ENCODE measurements around the gene PITRM1. TPM values are rescaled to one million over a fixed set of nuclear protein-coding genes. Genes with fewer than 3 reads are reported as not detected.

PITRM1 gene
- polyA plus RNA-seq, 1 donor from 2014 or later, result 62.2 TPM

GRCh38 chr10:3207351-3207750, 34.8 kb upstream of the PITRM1 start:
- Histone ChIP-seq H3K27ac (ENCODE audit: low read length) (no peak overlapping the region), H3K9ac (ENCODE audit: low read length) (no peak overlapping the region), H3K9me3 (ENCODE audit: low read length) (no peaks in the 10 kb centered on the region), H3K4me2 (ENCODE audit: low read length) (no peak overlapping the region), H3K79me2 (replicated peaks; ENCODE audit: insufficient read depth, low read length) (no peaks in the 10 kb centered on the region), H2AFZ (ENCODE audit: low read depth, low read length) (no peak overlapping the region), H3K36me3 (ENCODE audit: insufficient read depth, low read length) (no peaks in the 10 kb centered on the region), H3K27me3 (ENCODE audit: insufficient read depth, low read depth, low read length) (no peaks in the 10 kb centered on the region), H3K9me2 (ENCODE audit: insufficient read depth, low read length) (no peaks in the 10 kb centered on the region), H4K20me1 (ENCODE audit: insufficient read depth) (no peaks in the 10 kb centered on the region), H3F3A (ENCODE audit: insufficient read depth, low read length, poor library complexity, severe bottlenecking) (peaks cover 4% of the 10 kb centered on the region), H3K4me3 (ENCODE audit: low read length) (no peak overlapping the region)
- TF ChIP-seq MXI1 (conservative IDR thresholded peaks at IDR 0.05; ENCODE audit: poor library complexity, severe bottlenecking) (no peak), POLR2AphosphoS5 (IDR thresholded peaks at IDR 0.05) (no peak), EP300 (conservative IDR thresholded peaks at IDR 0.05; ENCODE audit: poor library complexity, severe bottlenecking) (no peak), TAF1 (IDR thresholded peaks at IDR 0.05; ENCODE audit: low read depth) (no peak), CTCF (IDR thresholded peaks at IDR 0.05; ENCODE audit: poor library complexity, severe bottlenecking) (no peak), SMC3 (conservative IDR thresholded peaks at IDR 0.05; ENCODE audit: poor library complexity) (no peak), RAD21 (conservative IDR thresholded peaks at IDR 0.05) (no peak)

- no peak overlapping the region for H2AFZ ChIP-seq (ENCODE audit: low read depth, low read length)
Measured at GRCh38 chr10:3206511-3207157, 34.1 kb upstream of the PITRM1 start.

More at GRCh38 chr10:3206511-3207157, 34.1 kb upstream of the PITRM1 start:
- Histone ChIP-seq H3K79me2 (replicated peaks; ENCODE audit: insufficient read depth, low read length) (no peaks in the 10 kb centered on the region), H3K9ac (ENCODE audit: low read length) (no peak overlapping the region), H3K27me3 (ENCODE audit: insufficient read depth, low read depth, low read length) (no peaks in the 10 kb centered on the region), H3K4me3 (ENCODE audit: low read length) (no peak overlapping the region), H3K36me3 (ENCODE audit: insufficient read depth, low read length) (no peaks in the 10 kb centered on the region), H3F3A (ENCODE audit: insufficient read depth, low read length, poor library complexity, severe bottlenecking) (peaks cover 4% of the 10 kb centered on the region), H3K9me2 (ENCODE audit: insufficient read depth, low read length) (no peaks in the 10 kb centered on the region), H4K20me1 (ENCODE audit: insufficient read depth) (no peaks in the 10 kb centered on the region), H3K4me2 (ENCODE audit: low read length) (no peak overlapping the region), H3K27ac (ENCODE audit: low read length) (no peak overlapping the region), H3K9me3 (ENCODE audit: low read length) (no peaks in the 10 kb centered on the region)
- TF ChIP-seq SMC3 (conservative IDR thresholded peaks at IDR 0.05; ENCODE audit: poor library complexity) (no peak), EZH2 (IDR thresholded peaks at IDR 0.05; ENCODE audit: borderline replicate concordance, insufficient read depth, low read length, poor library complexity, severe bottlenecking) (no peak), CTCF (IDR thresholded peaks at IDR 0.05; ENCODE audit: poor library complexity, severe bottlenecking) (no peak), POLR2AphosphoS5 (IDR thresholded peaks at IDR 0.05) (no peak), MXI1 (conservative IDR thresholded peaks at IDR 0.05; ENCODE audit: poor library complexity, severe bottlenecking) (no peak), RAD21 (conservative IDR thresholded peaks at IDR 0.05) (no peak), TAF1 (IDR thresholded peaks at IDR 0.05; ENCODE audit: low read depth) (no peak), EP300 (conservative IDR thresholded peaks at IDR 0.05; ENCODE audit: poor library complexity, severe bottlenecking) (no peak)
- TF ChIP-seq, protein P1, sequence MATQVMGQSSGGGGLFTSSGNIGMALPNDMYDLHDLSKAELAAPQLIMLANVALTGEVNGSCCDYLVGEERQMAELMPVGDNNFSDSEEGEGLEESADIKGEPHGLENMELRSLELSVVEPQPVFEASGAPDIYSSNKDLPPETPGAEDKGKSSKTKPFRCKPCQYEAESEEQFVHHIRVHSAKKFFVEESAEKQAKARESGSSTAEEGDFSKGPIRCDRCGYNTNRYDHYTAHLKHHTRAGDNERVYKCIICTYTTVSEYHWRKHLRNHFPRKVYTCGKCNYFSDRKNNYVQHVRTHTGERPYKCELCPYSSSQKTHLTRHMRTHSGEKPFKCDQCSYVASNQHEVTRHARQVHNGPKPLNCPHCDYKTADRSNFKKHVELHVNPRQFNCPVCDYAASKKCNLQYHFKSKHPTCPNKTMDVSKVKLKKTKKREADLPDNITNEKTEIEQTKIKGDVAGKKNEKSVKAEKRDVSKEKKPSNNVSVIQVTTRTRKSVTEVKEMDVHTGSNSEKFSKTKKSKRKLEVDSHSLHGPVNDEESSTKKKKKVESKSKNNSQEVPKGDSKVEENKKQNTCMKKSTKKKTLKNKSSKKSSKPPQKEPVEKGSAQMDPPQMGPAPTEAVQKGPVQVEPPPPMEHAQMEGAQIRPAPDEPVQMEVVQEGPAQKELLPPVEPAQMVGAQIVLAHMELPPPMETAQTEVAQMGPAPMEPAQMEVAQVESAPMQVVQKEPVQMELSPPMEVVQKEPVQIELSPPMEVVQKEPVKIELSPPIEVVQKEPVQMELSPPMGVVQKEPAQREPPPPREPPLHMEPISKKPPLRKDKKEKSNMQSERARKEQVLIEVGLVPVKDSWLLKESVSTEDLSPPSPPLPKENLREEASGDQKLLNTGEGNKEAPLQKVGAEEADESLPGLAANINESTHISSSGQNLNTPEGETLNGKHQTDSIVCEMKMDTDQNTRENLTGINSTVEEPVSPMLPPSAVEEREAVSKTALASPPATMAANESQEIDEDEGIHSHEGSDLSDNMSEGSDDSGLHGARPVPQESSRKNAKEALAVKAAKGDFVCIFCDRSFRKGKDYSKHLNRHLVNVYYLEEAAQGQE (IDR thresholded peaks at IDR 0.05; ENCODE audit: borderline replicate concordance), result no peak

Measured in neural cell (in vitro differentiated cells).